ENCODE results near the gene ZFYVE27. TPM values are rescaled to one million over a fixed set of nuclear protein-coding genes. Genes with fewer than 3 reads are reported as not detected.

ZFYVE27 gene, protein sequence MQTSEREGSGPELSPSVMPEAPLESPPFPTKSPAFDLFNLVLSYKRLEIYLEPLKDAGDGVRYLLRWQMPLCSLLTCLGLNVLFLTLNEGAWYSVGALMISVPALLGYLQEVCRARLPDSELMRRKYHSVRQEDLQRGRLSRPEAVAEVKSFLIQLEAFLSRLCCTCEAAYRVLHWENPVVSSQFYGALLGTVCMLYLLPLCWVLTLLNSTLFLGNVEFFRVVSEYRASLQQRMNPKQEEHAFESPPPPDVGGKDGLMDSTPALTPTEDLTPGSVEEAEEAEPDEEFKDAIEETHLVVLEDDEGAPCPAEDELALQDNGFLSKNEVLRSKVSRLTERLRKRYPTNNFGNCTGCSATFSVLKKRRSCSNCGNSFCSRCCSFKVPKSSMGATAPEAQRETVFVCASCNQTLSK
- polyA plus RNA-seq (14.2 to 23.2 TPM (median 14.3 TPM) in 3 replicates), polyA minus RNA-seq (12.6 to 19.6 TPM (median 18.3 TPM) in 3 replicates)
- 10.1 TPM for polyA plus RNA-seq (2011; ENCODE audit: low read depth)
- 5.8 and 6.5 TPM in 2 replicates for polyA plus RNA-seq (2011; cell fraction: cytosol; rRNA removed)
- polyA plus RNA-seq (2011; cell fraction: nucleus; rRNA removed): 66.2 and 75.9 TPM in 2 replicates
- 10.9 and 15.3 TPM in 2 replicates for polyA plus RNA-seq (2012; ENCODE audit: low replicate concordance)
- 10.9 TPM for polyA minus RNA-seq (2011; cell fraction: cytosol; rRNA and poly(A)+ RNA removed)
- 28.7 and 34.0 TPM in 2 replicates for polyA minus RNA-seq (2011; cell fraction: nucleus; rRNA and poly(A)+ RNA removed)

DNA sequence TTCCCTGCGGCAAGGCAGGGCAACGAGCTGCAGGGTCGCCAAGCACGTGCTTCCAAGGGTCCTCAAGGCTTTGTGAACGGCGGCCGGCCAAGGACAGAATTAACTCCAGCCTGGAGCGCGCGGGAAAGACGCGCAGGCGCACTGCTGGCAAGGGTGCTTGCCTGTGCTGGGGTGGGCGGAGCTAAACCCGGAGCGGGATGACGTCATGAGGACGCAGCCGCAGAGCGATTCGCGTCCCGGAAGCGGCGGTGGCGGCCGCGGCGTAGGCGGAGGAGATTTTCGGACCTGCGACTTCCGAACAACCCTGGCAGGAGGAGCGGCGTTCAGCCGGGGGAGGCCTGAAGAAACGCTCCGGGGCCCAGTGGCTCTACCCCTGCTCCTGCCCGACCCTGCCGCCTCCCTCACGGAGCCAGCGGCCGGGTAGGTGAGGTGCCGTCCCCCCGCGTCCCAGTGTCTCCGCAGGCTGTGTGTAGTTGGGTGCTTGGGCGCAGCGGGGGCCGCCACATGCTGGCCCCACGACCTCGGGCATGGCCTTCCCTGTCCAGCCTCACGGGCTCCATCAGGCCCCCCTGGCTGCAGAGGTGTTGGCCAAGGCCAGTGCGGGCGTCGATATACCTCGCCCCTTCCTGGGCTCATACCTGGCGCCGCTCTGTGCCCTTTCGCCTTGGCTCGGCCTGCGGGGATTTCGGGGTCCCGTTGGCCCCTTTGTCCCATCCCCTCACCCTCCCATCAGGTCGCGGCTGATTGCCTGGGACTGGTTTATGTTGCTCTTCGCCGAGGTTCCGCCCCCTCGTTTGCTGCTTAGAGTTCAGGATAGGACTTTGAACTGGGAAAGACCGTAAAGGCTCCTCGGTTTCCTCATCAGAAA lies at the start of gene ZFYVE27:
ZFYVE27 (plus strand) TSS at position 227 of the 868 bp plus-strand sequence. CDS start 1,350 bp downstream, outside the sequence.
- DNase-seq (ENCODE audit: low read depth, low spot score) (peak; percentile 78), FAIRE-seq (no peak)
- Histone ChIP-seq H3K27ac (ENCODE audit: control insufficient read depth, insufficient read depth, low read length) (peak within 1 kb of the TSS; percentile 73), H3K79me2 (ENCODE audit: control insufficient read depth, insufficient read depth, low read length) (peaks cover 44% of the 10 kb centered on the region), H3K9ac (ENCODE audit: control insufficient read depth, extremely low read depth, insufficient read depth, low read length) (peak within 1 kb of the TSS; percentile 91), H3K36me3 (ENCODE audit: control insufficient read depth in 2 of 2, extremely low read depth in 1 of 2, insufficient read depth in 2 of 2, low read length in 2 of 2) (peaks cover 10 to 11% of the 10 kb centered on the region in 2 experiments), H3K4me2 (ENCODE audit: control insufficient read depth, extremely low read depth, insufficient read depth, low read depth, low read length) (peak within 1 kb of the TSS; percentile 86), H3K4me3 (ENCODE audit: control insufficient read depth in 2 of 3, extremely low read depth in 1 of 3, insufficient read depth in 2 of 3, low read depth in 1 of 3, low read length in 3 of 3) (peak within 1 kb of the TSS; percentile 66 to 82 (median 72)), H2AFZ (ENCODE audit: control insufficient read depth, low read length) (peak within 1 kb of the TSS; percentile 80), H3K9me3 (ENCODE audit: control insufficient read depth, low read depth, low read length) (no peaks in the 10 kb centered on the region), H3K27me3 (ENCODE audit: control insufficient read depth, extremely low read depth, insufficient read depth, low read length) (no peaks in the 10 kb centered on the region), H3K9me1 (ENCODE audit: control insufficient read depth, extremely low read depth, insufficient read depth, low read length) (no peaks in the 10 kb centered on the region), H4K20me1 (ENCODE audit: control insufficient read depth, extremely low read depth, insufficient read depth, low read length) (no peaks in the 10 kb centered on the region), H3K4me1 (ENCODE audit: control insufficient read depth, extremely low read depth, insufficient read depth, low read length) (peaks cover 10% of the 10 kb centered on the region)
- no peak for TF ChIP-seq EZH2 (IDR thresholded peaks at IDR 0.05; ENCODE audit: low read length)
- TF ChIP-seq, protein P1, sequence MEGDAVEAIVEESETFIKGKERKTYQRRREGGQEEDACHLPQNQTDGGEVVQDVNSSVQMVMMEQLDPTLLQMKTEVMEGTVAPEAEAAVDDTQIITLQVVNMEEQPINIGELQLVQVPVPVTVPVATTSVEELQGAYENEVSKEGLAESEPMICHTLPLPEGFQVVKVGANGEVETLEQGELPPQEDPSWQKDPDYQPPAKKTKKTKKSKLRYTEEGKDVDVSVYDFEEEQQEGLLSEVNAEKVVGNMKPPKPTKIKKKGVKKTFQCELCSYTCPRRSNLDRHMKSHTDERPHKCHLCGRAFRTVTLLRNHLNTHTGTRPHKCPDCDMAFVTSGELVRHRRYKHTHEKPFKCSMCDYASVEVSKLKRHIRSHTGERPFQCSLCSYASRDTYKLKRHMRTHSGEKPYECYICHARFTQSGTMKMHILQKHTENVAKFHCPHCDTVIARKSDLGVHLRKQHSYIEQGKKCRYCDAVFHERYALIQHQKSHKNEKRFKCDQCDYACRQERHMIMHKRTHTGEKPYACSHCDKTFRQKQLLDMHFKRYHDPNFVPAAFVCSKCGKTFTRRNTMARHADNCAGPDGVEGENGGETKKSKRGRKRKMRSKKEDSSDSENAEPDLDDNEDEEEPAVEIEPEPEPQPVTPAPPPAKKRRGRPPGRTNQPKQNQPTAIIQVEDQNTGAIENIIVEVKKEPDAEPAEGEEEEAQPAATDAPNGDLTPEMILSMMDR (optimal IDR thresholded peaks at IDR 0.05 in 1 of 3, IDR thresholded peaks at IDR 0.05 in 1 of 3, conservative IDR thresholded peaks at IDR 0.05 in 1 of 3; ENCODE audit: extremely low read depth in 1 of 3, insufficient read depth in 2 of 3, low read length in 3 of 3): no peak
- dilution Hi-C loops (cut with MboI; ENCODE audit: extremely low pct_ligation_motif_present, low sequenced_read_pairs): no loop called here

Data from keratinocyte (primary cell).